ENCODE data around the gene TSEN54.
A peak's percentile ranks its signal among the peaks of the same experiment; 100 is the strongest.

Gene TSEN54

DNA sequence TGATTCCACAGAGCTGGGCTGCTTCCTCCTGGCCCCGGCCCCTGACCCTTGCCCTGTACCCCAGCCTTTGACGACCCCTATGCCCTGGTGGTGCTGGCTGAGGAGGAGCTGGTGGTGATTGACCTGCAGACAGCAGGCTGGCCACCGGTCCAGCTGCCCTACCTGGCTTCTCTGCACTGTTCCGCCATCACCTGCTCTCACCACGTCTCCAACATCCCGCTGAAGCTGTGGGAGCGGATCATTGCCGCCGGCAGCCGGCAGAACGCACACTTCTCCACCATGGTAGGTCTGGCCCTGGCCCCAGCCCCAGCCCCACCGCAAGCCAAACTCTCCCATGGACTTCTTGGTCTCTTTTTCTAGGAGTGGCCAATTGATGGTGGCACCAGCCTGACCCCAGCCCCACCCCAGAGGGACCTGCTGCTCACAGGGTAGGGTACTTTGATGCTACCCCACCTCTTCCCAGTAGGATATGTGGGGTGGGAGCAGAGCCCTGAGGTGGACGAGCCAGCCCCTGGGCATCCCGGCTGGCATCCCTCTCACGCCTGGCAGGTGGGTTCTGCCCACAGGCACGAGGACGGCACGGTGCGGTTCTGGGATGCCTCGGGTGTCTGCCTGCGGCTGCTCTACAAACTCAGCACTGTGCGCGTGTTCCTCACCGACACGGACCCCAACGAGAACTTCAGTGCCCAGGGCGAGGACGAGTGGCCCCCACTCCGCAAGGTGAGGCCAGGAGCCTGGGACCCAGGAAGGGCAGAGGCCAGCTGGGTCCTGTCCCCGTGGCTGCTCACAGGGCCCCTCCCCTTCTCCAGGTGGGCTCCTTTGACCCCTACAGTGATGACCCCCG is 52.3 kb downstream of the TSEN54 start:
- no peak for DNase-seq

DNA sequence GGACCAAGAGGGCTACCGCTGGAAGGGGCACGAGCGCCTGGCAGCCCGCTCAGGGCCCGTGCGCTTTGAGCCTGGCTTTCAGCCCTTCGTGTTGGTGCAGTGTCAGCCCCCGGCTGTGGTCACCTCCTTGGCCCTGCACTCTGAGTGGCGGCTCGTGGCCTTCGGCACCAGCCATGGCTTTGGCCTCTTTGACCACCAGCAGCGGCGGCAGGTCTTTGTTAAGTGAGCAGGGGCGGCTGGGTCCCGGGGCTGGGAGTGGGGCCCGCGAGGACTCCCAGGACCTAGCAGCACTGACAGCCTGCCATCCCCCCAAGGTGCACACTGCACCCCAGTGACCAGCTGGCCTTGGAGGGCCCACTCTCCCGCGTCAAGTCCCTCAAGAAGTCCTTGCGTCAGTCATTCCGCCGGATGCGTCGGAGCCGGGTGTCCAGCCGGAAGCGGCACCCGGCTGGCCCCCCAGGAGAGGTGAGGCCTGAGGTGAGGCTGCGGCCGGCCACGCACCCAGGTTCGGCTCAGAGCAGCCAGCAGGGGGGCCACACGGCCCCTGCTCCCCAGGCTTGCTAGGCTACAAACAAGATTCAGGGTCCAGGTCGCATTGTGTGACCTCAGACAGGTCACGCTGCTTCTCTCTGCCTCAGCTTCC is 53.8 kb downstream of the TSEN54 start:
- no peak for DNase-seq

DNA sequence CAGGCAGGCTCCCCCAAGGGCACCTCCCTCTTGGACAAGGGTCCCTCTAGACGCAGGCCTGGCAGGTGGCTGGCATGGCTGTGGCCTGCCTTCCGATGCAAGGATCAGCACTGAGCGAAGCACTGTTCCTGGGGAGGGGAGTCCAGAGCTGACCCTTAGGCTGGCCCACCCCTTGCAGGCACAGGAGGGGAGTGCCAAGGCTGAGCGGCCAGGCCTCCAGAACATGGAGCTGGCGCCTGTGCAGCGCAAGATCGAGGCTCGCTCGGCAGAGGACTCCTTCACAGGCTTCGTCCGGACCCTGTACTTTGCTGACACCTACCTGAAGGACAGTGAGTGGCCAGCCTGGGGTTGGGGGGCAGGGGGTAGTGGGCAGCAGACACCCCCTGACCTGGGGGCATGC is 54.4 kb downstream of the TSEN54 start:
- DNase-seq = no peak

DNA sequence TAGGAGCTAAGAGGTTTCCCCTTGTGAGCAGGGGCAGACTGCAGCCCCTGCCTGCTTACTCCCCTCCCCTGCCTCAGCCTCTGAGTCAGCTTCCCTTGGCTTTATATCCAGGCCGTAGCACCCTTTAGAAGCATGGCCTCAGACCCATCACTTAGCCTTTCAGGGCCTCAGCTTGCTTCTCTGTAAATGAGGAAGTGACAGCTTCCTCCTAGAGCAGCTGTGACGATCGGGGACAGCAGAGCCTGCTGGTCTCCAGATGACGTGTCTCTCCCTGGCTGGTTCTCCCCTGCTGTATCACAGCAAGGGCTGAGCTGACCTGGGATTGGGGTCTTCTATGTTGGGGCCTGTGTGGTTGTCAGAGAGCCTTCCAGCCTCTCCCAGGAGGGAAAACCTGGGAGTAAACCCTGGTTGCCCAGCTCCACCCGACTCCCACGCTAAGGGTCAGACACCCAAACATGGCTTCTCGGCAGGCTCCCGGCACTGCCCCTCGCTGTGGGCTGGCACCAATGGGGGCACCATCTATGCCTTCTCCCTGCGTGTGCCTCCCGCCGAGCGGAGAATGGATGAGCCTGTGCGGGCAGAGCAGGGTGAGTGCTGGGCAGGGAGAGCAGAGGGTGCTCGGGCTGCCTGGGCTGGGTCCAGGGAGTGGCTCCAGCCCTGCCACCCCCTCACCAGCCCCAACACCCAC is 55.0 kb downstream of the TSEN54 start:
- DNase-seq = peak; percentile 94

DNA sequence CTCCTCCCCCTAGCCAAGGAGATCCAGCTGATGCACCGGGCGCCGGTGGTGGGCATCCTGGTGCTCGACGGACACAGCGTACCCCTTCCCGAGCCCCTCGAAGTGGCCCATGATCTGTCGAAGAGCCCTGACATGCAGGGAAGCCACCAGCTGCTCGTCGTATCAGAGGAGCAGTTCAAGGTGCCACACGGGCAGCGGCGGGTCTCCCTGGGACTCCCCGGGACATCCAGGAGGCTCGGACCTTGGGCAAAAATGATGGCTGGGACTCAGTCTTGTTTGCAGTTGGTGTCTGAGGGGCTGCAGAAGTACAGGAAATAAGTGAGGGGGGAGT is 55.5 kb downstream of the TSEN54 start:
- no peak for DNase-seq

DNA sequence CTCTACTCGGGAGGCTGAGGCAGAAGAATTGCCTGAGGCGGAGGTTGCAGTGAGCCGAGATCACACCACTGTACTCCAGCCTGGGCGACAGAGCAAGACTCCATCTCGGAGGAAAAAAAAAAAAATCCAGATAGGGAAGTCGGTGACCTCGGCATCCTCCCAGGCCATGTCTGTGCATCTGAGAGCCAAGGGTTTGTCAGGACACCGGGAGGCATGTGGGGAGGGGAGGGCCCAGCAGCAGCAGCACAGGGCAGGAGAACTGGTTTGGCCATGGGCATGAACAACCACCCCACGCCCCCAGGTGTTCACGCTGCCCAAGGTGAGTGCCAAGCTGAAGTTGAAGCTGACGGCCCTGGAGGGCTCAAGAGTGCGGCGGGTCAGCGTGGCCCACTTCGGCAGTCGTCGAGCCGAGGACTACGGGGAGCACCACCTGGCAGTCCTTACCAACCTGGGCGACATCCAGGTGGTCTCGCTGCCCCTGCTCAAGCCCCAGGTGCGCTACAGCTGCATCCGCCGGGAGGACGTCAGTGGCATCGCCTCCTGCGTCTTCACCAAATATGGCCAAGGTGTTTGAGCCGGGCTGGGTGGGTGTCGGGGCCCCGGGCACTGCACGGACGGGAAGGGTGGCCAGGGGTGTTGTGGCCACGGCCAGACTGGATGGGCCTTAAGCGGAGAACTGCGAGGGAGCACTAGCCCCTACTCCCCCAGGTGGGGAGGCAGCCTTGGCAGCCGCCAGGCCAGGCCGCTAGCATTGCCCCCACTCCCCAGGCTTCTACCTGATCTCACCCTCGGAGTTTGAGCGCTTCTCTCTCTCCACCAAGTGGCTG is 56.6 kb downstream of the TSEN54 start:
- no peak for DNase-seq

DNA sequence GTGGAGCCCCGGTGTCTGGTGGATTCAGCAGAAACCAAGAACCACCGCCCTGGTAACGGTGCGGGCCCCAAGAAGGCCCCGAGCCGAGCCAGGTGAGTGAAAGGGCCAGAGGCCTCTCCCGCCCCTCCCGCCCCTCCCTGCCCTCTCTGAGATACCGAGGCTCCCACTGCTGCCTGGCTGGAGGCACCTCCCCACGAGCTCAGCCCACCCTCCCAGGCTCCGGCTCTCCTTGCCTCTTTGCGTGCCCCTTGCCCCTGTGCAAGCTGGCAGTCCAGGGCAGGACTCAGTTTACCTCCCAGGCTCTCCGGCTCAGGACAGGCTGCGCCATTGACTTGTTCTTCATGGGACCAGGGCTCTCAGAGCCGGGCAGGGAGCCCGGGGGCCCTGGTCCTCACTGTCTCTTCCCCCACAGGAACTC is 57.2 kb downstream of the TSEN54 start:
- no peak for DNase-seq

DNA sequence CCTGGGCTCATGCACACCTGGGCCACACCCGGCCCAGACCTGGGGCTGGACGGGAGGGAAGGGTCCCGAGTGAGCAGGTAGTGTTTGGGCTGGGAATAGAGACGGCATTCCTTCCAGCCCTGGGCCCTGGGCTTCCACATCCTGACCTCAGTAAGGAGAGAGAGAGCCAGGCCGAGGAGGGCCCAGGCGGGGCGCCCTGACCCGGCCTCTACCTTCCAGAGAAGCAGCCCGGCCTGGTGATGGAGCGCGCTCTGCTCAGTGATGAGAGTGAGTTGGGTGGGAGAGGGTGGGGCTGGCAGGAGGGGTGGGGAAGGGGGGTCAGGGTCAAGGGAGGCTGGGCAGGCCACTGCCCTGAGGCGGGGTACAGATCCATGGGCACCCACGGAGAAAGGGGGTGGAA is 57.7 kb downstream of the TSEN54 start:
- no peak for DNase-seq
